Neuronal stem cell (in vitro differentiated cells): Measurements from ENCODE around the gene CLEC14A.

Experiments used
- DNase-seq: peaks from one replicate; pipeline ENCODE4 v3.0.0-alpha.2; 2013; ENCODE audit warnings: low spot score
- H2AFZ ChIP-seq: one replicate; pipeline ENCODE4 v1.6.1; 2013; ENCODE audit warnings: mild to moderate bottlenecking, low read length, inconsistent platforms
- H2AK5ac ChIP-seq: 2 replicates; pipeline ENCODE4 v1.6.1; 2013; ENCODE audit warnings: low read depth, mild to moderate bottlenecking, inconsistent platforms, low read length, moderate library complexity, mixed read lengths
- H2BK120ac ChIP-seq: 2 replicates; pipeline ENCODE4 v1.6.1; 2013; ENCODE audit warnings: low read depth, mild to moderate bottlenecking, inconsistent platforms, low read length, moderate library complexity, mixed read lengths
- H2BK12ac ChIP-seq: one replicate; pipeline ENCODE4 v1.6.1; 2013; ENCODE audit warnings: low read length, inconsistent platforms
- H2BK15ac ChIP-seq: 2 replicates; pipeline ENCODE4 v1.6.1; 2013; ENCODE audit warnings: mild to moderate bottlenecking, low read length, inconsistent platforms, mixed read lengths
- H2BK5ac ChIP-seq: one replicate; pipeline ENCODE4 v1.6.1; 2013; ENCODE audit warnings: inconsistent platforms, mild to moderate bottlenecking, low read length, moderate library complexity
- H3K14ac ChIP-seq: one replicate; pipeline ENCODE4 v1.6.1; 2013; ENCODE audit warnings: low read length, inconsistent platforms
- H3K18ac ChIP-seq: 2 replicates; pipeline ENCODE4 v1.6.1; 2013; ENCODE audit warnings: low read length, inconsistent platforms
- H3K23ac ChIP-seq: 2 replicates; pipeline ENCODE4 v1.6.1; 2013; ENCODE audit warnings: low read depth, mild to moderate bottlenecking, mixed read lengths, low read length, inconsistent platforms; ENCODE audit not compliant: poor library complexity
- H3K27ac ChIP-seq: replicated peaks from 3 replicates; pipeline ENCODE4 v1.5.1; 2013; ENCODE audit warnings: low read length, inconsistent platforms
- H3K27me3 ChIP-seq, 3 experiments: 2 replicates each; pipeline ENCODE4 v1.6.1; 2013; ENCODE audit warnings: low read length in 3 of 3, mild to moderate bottlenecking in 2 of 3, inconsistent platforms in 1 of 3, low read depth in 1 of 3, mixed read lengths in 1 of 3, moderate library complexity in 1 of 3; ENCODE audit not compliant: control insufficient read depth in 3 of 3, insufficient read depth in 3 of 3
- H3K36me3 ChIP-seq, 2 donors: replicated peaks in 1 of 2; 2 replicates each; pipeline ENCODE4 v1.6.1; 2013; ENCODE audit warnings: low read length in 2 of 2; ENCODE audit not compliant: control insufficient read depth in 2 of 2, insufficient read depth in 2 of 2
- H3K4ac ChIP-seq: 2 replicates; pipeline ENCODE4 v1.6.1; 2013; ENCODE audit warnings: inconsistent platforms, mild to moderate bottlenecking, low read length, moderate library complexity
- H3K4me1 ChIP-seq, 2 donors: 1 replicate in 1 of 2; 2 replicates in 1 of 2; pipeline ENCODE4 v1.6.1; 2013; ENCODE audit warnings: low read length in 2 of 2, low read depth in 1 of 2; ENCODE audit not compliant: control insufficient read depth in 2 of 2, insufficient read depth in 1 of 2
- H3K4me2 ChIP-seq: one replicate; pipeline ENCODE4 v1.6.1; 2013; ENCODE audit warnings: mild to moderate bottlenecking, low read length, inconsistent platforms; ENCODE audit not compliant: insufficient read depth, poor library complexity, severe bottlenecking
- H3K4me3 ChIP-seq, 2 donors: 2 replicates each; pipeline ENCODE4 v1.5.1; 2013; ENCODE audit warnings: low read length in 2 of 2, mild to moderate bottlenecking in 2 of 2, inconsistent platforms in 1 of 2, moderate library complexity in 1 of 2
- H3K79me1 ChIP-seq: one replicate; pipeline ENCODE4 v1.6.1; 2013; ENCODE audit warnings: low read depth, mild to moderate bottlenecking, inconsistent platforms, low read length, moderate library complexity
- H3K9ac ChIP-seq: one replicate; pipeline ENCODE4 v1.6.1; 2013; ENCODE audit warnings: mild to moderate bottlenecking, low read depth, low read length, inconsistent platforms; ENCODE audit not compliant: poor library complexity
- H3K9me3 ChIP-seq, 2 donors: replicated peaks in 1 of 2; 2 replicates each; pipeline versions ENCODE3 to v1.6.1; 2013; ENCODE audit warnings: low read length in 2 of 2, mild to moderate bottlenecking in 2 of 2, inconsistent platforms in 1 of 2, low read depth in 1 of 2, mixed read lengths in 1 of 2, moderate library complexity in 1 of 2; ENCODE audit not compliant: control insufficient read depth in 2 of 2, insufficient read depth in 1 of 2
- H4K8ac ChIP-seq: one replicate; pipeline ENCODE4 v1.6.1; 2013; ENCODE audit warnings: low read depth, mild to moderate bottlenecking, inconsistent platforms, low read length, moderate library complexity
- H4K91ac ChIP-seq: one replicate; pipeline ENCODE4 v1.6.1; 2013; ENCODE audit warnings: low read length, low read depth, mild to moderate bottlenecking, inconsistent platforms; ENCODE audit not compliant: poor library complexity
- WGBS, 2 donors: extraction: QIAGEN DNeasy Blood & Tissue Kit; methylation state at CpG; one replicate each; pipeline ENCODE4 v1.1.7; 2013; ENCODE audit warnings: missing lambda C conversion rate in 2 of 2, mixed read lengths in 1 of 2; ENCODE audit not compliant: insufficient read length in 2 of 2, insufficient replicate concordance in 1 of 2; ENCODE audit errors: extremely low coverage in 2 of 2; 5-methylcytosine and 5-hydroxymethylcytosine counted together

CLEC14A gene

GRCh38 chr14:38291681-38292467 lies 36.0 kb upstream of the CLEC14A start:
- Histone ChIP-seq H3K14ac (no peak overlapping the region), H3K27ac (no peak overlapping the region), H3K4ac (no peak overlapping the region), H4K91ac (no peak overlapping the region), H4K8ac (no peak overlapping the region), H3K9me3 (no peaks in the 10 kb centered on the region), H2BK15ac (no peak overlapping the region), H3K4me3 (no peak overlapping the region), H2AFZ (no peak overlapping the region), H2BK12ac (no peak overlapping the region), H2BK120ac (no peak overlapping the region), H3K4me1 (no peaks in the 10 kb centered on the region), H2AK5ac (no peak overlapping the region), H3K27me3 (no peaks in the 10 kb centered on the region), H3K4me2 (no peak overlapping the region), H3K18ac (no peak overlapping the region), H3K9ac (no peak overlapping the region), H3K36me3 (no peaks in the 10 kb centered on the region), H2BK5ac (no peak overlapping the region), H3K79me1 (no peaks in the 10 kb centered on the region), H3K23ac (no peak overlapping the region)
- no peak for DNase-seq

- no peak overlapping the region for H3K9ac ChIP-seq
- DNase-seq = no peak
- no peak overlapping the region for H3K27ac ChIP-seq
- H3K18ac ChIP-seq = no peak overlapping the region
- H3K4ac ChIP-seq = no peak overlapping the region
- H2AK5ac ChIP-seq = no peak overlapping the region
- no peak overlapping the region for H2BK12ac ChIP-seq
- no peak overlapping the region for H3K4me2 ChIP-seq
- whole genome bisulfite sequencing, 2 donors = no CpG with 5 or more reads among the region's 5 CpGs
- H3K23ac ChIP-seq = no peak overlapping the region
- H3K79me1 ChIP-seq = no peaks in the 10 kb centered on the region
- no peak overlapping the region for H2BK5ac ChIP-seq
- H3K9me3 ChIP-seq = no peaks in the 10 kb centered on the region
- H3K36me3 ChIP-seq = no peaks in the 10 kb centered on the region
- no peak overlapping the region for H2BK15ac ChIP-seq
- H2BK120ac ChIP-seq = no peak overlapping the region
- no peaks in the 10 kb centered on the region for H3K27me3 ChIP-seq
- H3K4me1 ChIP-seq = no peaks in the 10 kb centered on the region
- no peak overlapping the region for H3K14ac ChIP-seq
- H4K8ac ChIP-seq = no peak overlapping the region
- no peak overlapping the region for H3K4me3 ChIP-seq
- H2AFZ ChIP-seq = no peak overlapping the region
- H4K91ac ChIP-seq = no peak overlapping the region
These were observed 34.8 kb upstream of the CLEC14A start for GRCh38 chr14:38290601-38291188.

- no peaks in the 10 kb centered on the region for H3K36me3 ChIP-seq
- no peaks in the 10 kb centered on the region for H3K4me1 ChIP-seq
- H3K4ac ChIP-seq = no peak overlapping the region
These were observed 30.6 kb upstream of the CLEC14A start for GRCh38 chr14:38286452-38286851.

GRCh38 chr14:38285962-38286361 lies 30.1 kb upstream of the CLEC14A start:
- Histone ChIP-seq H2BK120ac (no peak overlapping the region), H3K18ac (no peak overlapping the region), H3K9me3 (no peaks in the 10 kb centered on the region), H3K36me3 (no peaks in the 10 kb centered on the region), H3K4me3 (no peak overlapping the region), H3K79me1 (no peaks in the 10 kb centered on the region), H3K4ac (no peak overlapping the region), H3K9ac (no peak overlapping the region), H3K27ac (no peak overlapping the region), H2AFZ (no peak overlapping the region), H2AK5ac (no peak overlapping the region), H4K8ac (no peak overlapping the region), H2BK5ac (no peak overlapping the region), H3K27me3 (no peaks in the 10 kb centered on the region), H2BK12ac (no peak overlapping the region), H3K4me1 (no peaks in the 10 kb centered on the region), H4K91ac (no peak overlapping the region), H3K23ac (no peak overlapping the region), H3K14ac (no peak overlapping the region), H3K4me2 (no peak overlapping the region), H2BK15ac (no peak overlapping the region)
- no CpG with 5 or more reads among the region's 2 CpGs for WGBS, 2 donors
- no peak for DNase-seq

More at GRCh38 chr14:38286452-38286851, 30.6 kb upstream of the CLEC14A start:
- Histone ChIP-seq H3K4me2 (no peak overlapping the region), H2BK120ac (no peak overlapping the region), H3K14ac (no peak overlapping the region), H4K91ac (no peak overlapping the region), H3K23ac (no peak overlapping the region), H3K9me3 (no peaks in the 10 kb centered on the region), H3K4me3 (no peak overlapping the region), H2BK15ac (no peak overlapping the region), H2AK5ac (no peak overlapping the region), H3K27me3 (no peaks in the 10 kb centered on the region), H4K8ac (no peak overlapping the region), H2BK5ac (no peak overlapping the region), H2AFZ (no peak overlapping the region), H3K27ac (no peak overlapping the region), H3K9ac (no peak overlapping the region), H3K79me1 (no peaks in the 10 kb centered on the region), H3K18ac (no peak overlapping the region), H2BK12ac (no peak overlapping the region)
- no peak for DNase-seq
